Endothelial cell of umbilical vein (primary cell): Measurements from ENCODE around the gene QRFP. TPM values are rescaled to one million over a fixed set of nuclear protein-coding genes. Genes with fewer than 3 reads are reported as not detected.

Experiments
- BruUV-seq: library from RNA; stranded (reverse); fragments of 400-500 nt; replicated peaks from 2 replicates; lab custom pipeline; 2021; lab: Mats Ljungman, UMichigan
- CTCF ChIA-PET: fragments of 300-600, 350-600 bp; sonication (Branson Sonifier 250); formaldehyde crosslinking; loops from one replicate; lab custom pipeline; 2021; ENCODE audit warnings: antibody characterized with exemption, inconsistent platforms; lab: Charles Lee
- POLR2A ChIA-PET: fragments of 300-600, 350-600 bp; sonication (Branson Sonifier 250); formaldehyde crosslinking; loops from one replicate; lab custom pipeline; 2021; ENCODE audit warnings: antibody characterized with exemption, inconsistent platforms; lab: Charles Lee
- DNase-seq: peaks from one replicate; pipeline ENCODE4 v3.0.0-alpha.2; 2011; ENCODE audit warnings: low read depth, low spot score
- FAIRE-seq: peaks from 2 replicates; lab custom pipeline; 2011; peaks lifted over from hg19 to GRCh38; lab: Jason Lieb, UNC
- H2AFZ ChIP-seq: 2 replicates; pipeline ENCODE4 v1.6.0; 2012; ENCODE audit warnings: low read depth, low read length, control low read depth, inconsistent platforms
- H3K27ac ChIP-seq: 2 replicates; pipeline ENCODE4 v1.5.1; 2011; ENCODE audit warnings: low read depth, mild to moderate bottlenecking, control low read depth, low read length, moderate library complexity; ENCODE audit not compliant: insufficient read depth
- H3K27me3 ChIP-seq, 2 experiments: 2 replicates each; pipeline versions ENCODE4 v1.6.0 to v1.6.1; 2011; ENCODE audit warnings: low read length in 2 of 2, mixed read lengths in 1 of 2; ENCODE audit not compliant: control insufficient read depth in 2 of 2, insufficient read depth in 2 of 2
- H3K36me3 ChIP-seq, 2 experiments: 2 replicates in 1 of 2; 3 replicates in 1 of 2; pipeline ENCODE4 v1.5.1; 2011; ENCODE audit warnings: low read length in 2 of 2, mild to moderate bottlenecking in 1 of 2, moderate library complexity in 1 of 2; ENCODE audit not compliant: control insufficient read depth in 2 of 2, insufficient read depth in 2 of 2; ENCODE audit errors: extremely low read depth in 1 of 2
- H3K4me1 ChIP-seq: 3 replicates; pipeline ENCODE4 v1.5.1; 2011; ENCODE audit warnings: mild to moderate bottlenecking, low read length; ENCODE audit not compliant: control insufficient read depth, insufficient read depth; ENCODE audit errors: extremely low read depth
- H3K4me2 ChIP-seq: 2 replicates; pipeline ENCODE4 v1.6.1; 2011; ENCODE audit warnings: low read length, control low read depth, mixed read lengths; ENCODE audit not compliant: insufficient read depth
- H3K4me3 ChIP-seq, 3 experiments: fragments of 200-600 bp in 1 of 3; sonication (generic), shearing (Covaris generic) in 1 of 3; replicated peaks in 1 of 3; 2 replicates each; pipeline ENCODE4 v1.5.1; 2011 to 2016; ENCODE audit warnings: control low read depth in 3 of 3, low read length in 3 of 3, mild to moderate bottlenecking in 2 of 3, inconsistent platforms in 1 of 3, low read depth in 1 of 3, moderate library complexity in 1 of 3; ENCODE audit not compliant: insufficient read depth in 1 of 3
- H3K79me2 ChIP-seq: 2 replicates; pipeline ENCODE4 v1.6.0; 2012; ENCODE audit warnings: low read length, inconsistent platforms; ENCODE audit not compliant: control insufficient read depth, insufficient read depth
- H3K9ac ChIP-seq: replicated peaks from 2 replicates; pipeline ENCODE3; 2011; ENCODE audit warnings: low read length, control low read depth; ENCODE audit not compliant: insufficient read depth; ENCODE audit errors: extremely low read depth
- H3K9me1 ChIP-seq: replicated peaks from 3 replicates; pipeline ENCODE4 v1.6.0; 2011; ENCODE audit warnings: mild to moderate bottlenecking, low read length; ENCODE audit not compliant: control insufficient read depth, insufficient read depth; ENCODE audit errors: extremely low read depth
- H3K9me3 ChIP-seq: replicated peaks from 2 replicates; pipeline ENCODE4 v1.5.1; 2012; ENCODE audit warnings: low read length, inconsistent platforms; ENCODE audit not compliant: control insufficient read depth, insufficient read depth
- H4K20me1 ChIP-seq: replicated peaks from 2 replicates; pipeline ENCODE3; 2011; ENCODE audit warnings: mild to moderate bottlenecking, low read length; ENCODE audit not compliant: control insufficient read depth, insufficient read depth; ENCODE audit errors: extremely low read depth
- CTCF ChIP-seq, 2 donors: IDR thresholded peaks; 1 replicate in 1 of 2; 2 replicates in 1 of 2; pipeline ENCODE4 v1.5.1; 2011; ENCODE audit warnings: low read length in 2 of 2, mild to moderate bottlenecking in 2 of 2, moderate library complexity in 2 of 2, control low read depth in 1 of 2, inconsistent platforms in 1 of 2, low read depth in 1 of 2; ENCODE audit not compliant: insufficient read depth in 1 of 2; ENCODE audit errors: extremely low read depth in 1 of 2
- EZH2 ChIP-seq: IDR thresholded peaks from 2 replicates; pipeline ENCODE4 v1.6.1; 2012; ENCODE audit warnings: borderline replicate concordance, low read depth, mild to moderate bottlenecking, moderate library complexity, low read length, inconsistent platforms; ENCODE audit not compliant: severe bottlenecking
- FOS ChIP-seq: IDR thresholded peaks from 2 replicates; pipeline ENCODE4 v1.6.1; 2011; ENCODE audit warnings: mild to moderate bottlenecking, low read length, moderate library complexity, borderline replicate concordance; ENCODE audit not compliant: insufficient read depth
- GATA2 ChIP-seq: IDR thresholded peaks from 2 replicates; pipeline ENCODE4 v1.7.0; 2011; ENCODE audit warnings: low read depth, mild to moderate bottlenecking, moderate library complexity, mixed read lengths, low read length; ENCODE audit not compliant: insufficient read length, insufficient read depth
- JUN ChIP-seq: IDR thresholded peaks from 2 replicates; pipeline ENCODE4 v1.6.1; 2011; ENCODE audit warnings: borderline replicate concordance, low read depth; ENCODE audit not compliant: insufficient read length, insufficient read depth
- MYC ChIP-seq: IDR thresholded peaks from one replicate; pipeline ENCODE4 v1.6.1; 2011; ENCODE audit warnings: mild to moderate bottlenecking, low read depth, low read length
- POLR2A ChIP-seq: IDR thresholded peaks from 2 replicates; pipeline ENCODE4 v1.6.1; 2012; ENCODE audit warnings: low read depth, mild to moderate bottlenecking, control low read depth, low read length
- POLR2AphosphoS5 ChIP-seq: IDR thresholded peaks from 2 replicates; pipeline ENCODE4 v1.6.1; 2012; ENCODE audit warnings: low read depth, mild to moderate bottlenecking, control low read depth, low read length, moderate library complexity; ENCODE audit not compliant: insufficient read depth
- dilution Hi-C: fragments of 300-500 bp; cut with MboI; formaldehyde crosslinking; loops from one replicate; pipeline ENCODE4 v1.15.0; 2019; ENCODE audit warnings: low sequenced_read_pairs; ENCODE audit not compliant: extremely low pct_ligation_motif_present
- intact Hi-C: fragments of 100-400 bp; cut with micrococcal nuclease; formaldehyde crosslinking; loops from one replicate; pipeline ENCODE4 v1.10.0; 2022
- polyA plus RNA-seq, 4 experiments: library from polyadenylated mRNA; depleted of rRNA in 3 of 4; stranded (reverse) in 3 of 4; unstranded in 1 of 4; fragments of >200 nt; gene quantifications; 2 replicates each; pipeline versions ENCODE4 v1.2.1 to v1.2.3, GENCODE V29; 2011 to 2012; ENCODE audit warnings: missing spikeins in 1 of 4
- total RNA-seq: library from RNA; stranded (reverse); gene quantifications from 2 replicates; pipeline ENCODE4 v1.2.3, GENCODE V29; 2021
- TF ChIP-seq, protein P1 (sequence below): IDR thresholded peaks from 2 replicates; pipeline ENCODE4 v1.6.1; 2011; ENCODE audit not compliant: insufficient read depth, insufficient read length

Gene QRFP
- total and polyA plus RNA-seq, 2 donors (not counting 3 experiments of a cell fraction or from before 2014, with no cell fraction given) = not detected

- Histone ChIP-seq H3K36me3 (peaks cover 26 to 47% of the 10 kb centered on the region in 2 experiments), H4K20me1 (no peaks in the 10 kb centered on the region)
Observed at GRCh38 chr9:130869250-130869649, 27.4 kb downstream of the QRFP start.

More at GRCh38 chr9:130869250-130869649, 27.4 kb downstream of the QRFP start:
- dilution Hi-C loops = loop anchor here (25.0 kb wide), 1 partner anchor 182 kb away; the partner anchor contains the start of gene EXOSC2
- DNase-seq (peak; percentile 71), FAIRE-seq (peak; percentile 37)
- peaks cover 61% of the 10 kb centered on the region for H3K79me2 ChIP-seq
- no peak overlapping the region for H3K9ac ChIP-seq
- no peak overlapping the region for H2AFZ ChIP-seq
- H3K4me3 ChIP-seq = no peak overlapping the region
- ChIA-PET CTCF (interaction anchor here (0.6 to 11.0 kb wide), 33 partner anchors 9 to 366 kb away, joined by 3 to 327 read pairs (median 4); partner anchors contain the start of gene EXOSC2), POLR2A (no interaction called here)
- intact Hi-C loops = no loop called here
- BruUV-seq = no TSS peak
- H3K4me1 ChIP-seq = no peaks in the 10 kb centered on the region
- no peak for TF ChIP-seq POLR2AphosphoS5
- TF ChIP-seq GATA2 = no peak
- TF ChIP-seq EZH2 = no peak
- no peak for TF ChIP-seq POLR2A
- TF ChIP-seq JUN = no peak
- TF ChIP-seq CTCF (IDR thresholded peaks at IDR 0.05; ENCODE audit: extremely low read depth in 1 of 2, insufficient read depth in 1 of 2, low read depth in 1 of 2, low read length in 2 of 2) = no peak
- TF ChIP-seq, protein P1, sequence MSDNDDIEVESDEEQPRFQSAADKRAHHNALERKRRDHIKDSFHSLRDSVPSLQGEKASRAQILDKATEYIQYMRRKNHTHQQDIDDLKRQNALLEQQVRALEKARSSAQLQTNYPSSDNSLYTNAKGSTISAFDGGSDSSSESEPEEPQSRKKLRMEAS = no peak
- no peak for TF ChIP-seq MYC
- TF ChIP-seq FOS = no peak
- H3K27ac ChIP-seq = no peak overlapping the region
- H3K9me1 ChIP-seq = no peaks in the 10 kb centered on the region
- H3K4me2 ChIP-seq = no peak overlapping the region
- H3K27me3 ChIP-seq = no peaks in the 10 kb centered on the region
- H3K9me3 ChIP-seq = no peaks in the 10 kb centered on the region
